IMR-90 (cell line): Measurements from ENCODE around the gene TNNT1. TPM values are rescaled to one million over a fixed set of nuclear protein-coding genes. Genes with fewer than 3 reads are reported as not detected.

ENCODE experiments used
- ATAC-seq: fragments of 200-7000 bp; cut with Tn5 transposase; 2 replicates; pipeline ENCODE4 v1.9.1; 2020; ENCODE audit warnings: low read depth, mild to moderate bottlenecking, moderate library complexity
- BruUV-seq: library from RNA; stranded (reverse); fragments of 400-500 nt; replicated peaks from 2 replicates; lab custom pipeline; 2021; lab: Mats Ljungman, UMichigan
- CTCF ChIA-PET: fragments of 300-600 bp; formaldehyde crosslinking; extraction: SDS; loops from one replicate; lab custom pipeline; 2021; ENCODE audit warnings: antibody characterized with exemption; lab: Yijun Ruan, JAX
- POLR2A ChIA-PET: fragments of 300-600 bp; sonication (Branson Sonifier 250); formaldehyde crosslinking; loops from one replicate; lab custom pipeline; 2022; ENCODE audit warnings: antibody characterized with exemption; ENCODE audit not compliant: unreplicated experiment; lab: Charles Lee
- DNase-seq: peaks from one replicate; pipeline ENCODE4 v3.0.0; 2013
- H2AFZ ChIP-seq: replicated peaks from 2 replicates; pipeline ENCODE3; 2013; ENCODE audit warnings: low read length, mild to moderate bottlenecking; ENCODE audit not compliant: poor library complexity
- H2AK5ac ChIP-seq: 2 replicates; pipeline ENCODE4 v1.6.1; 2013; ENCODE audit warnings: low read depth, low read length, inconsistent platforms
- H2AK9ac ChIP-seq: replicated peaks from 2 replicates; pipeline ENCODE3; 2013; ENCODE audit warnings: mild to moderate bottlenecking, low read depth, low read length, moderate library complexity; ENCODE audit not compliant: poor library complexity
- H2BK120ac ChIP-seq: 2 replicates; pipeline ENCODE4 v1.6.1; 2013; ENCODE audit warnings: low read depth, low read length, inconsistent platforms
- H2BK15ac ChIP-seq: 3 replicates; pipeline ENCODE4 v1.6.1; 2013; ENCODE audit warnings: low read depth, low read length, inconsistent platforms
- H2BK20ac ChIP-seq: 2 replicates; pipeline ENCODE4 v1.6.1; 2013; ENCODE audit warnings: low read depth, mild to moderate bottlenecking, inconsistent platforms, low read length, moderate library complexity
- H2BK5ac ChIP-seq: 2 replicates; pipeline ENCODE4 v1.6.1; 2013; ENCODE audit warnings: mild to moderate bottlenecking, low read depth, low read length, inconsistent platforms; ENCODE audit not compliant: poor library complexity, severe bottlenecking
- H3K14ac ChIP-seq: replicated peaks from 2 replicates; pipeline ENCODE4 v1.6.1; 2013; ENCODE audit warnings: low read depth, low read length, inconsistent platforms
- H3K18ac ChIP-seq: 2 replicates; pipeline ENCODE4 v1.6.1; 2013; ENCODE audit warnings: low read depth, low read length, control low read depth
- H3K23ac ChIP-seq: 2 replicates; pipeline ENCODE4 v1.6.1; 2013; ENCODE audit warnings: low read depth, low read length, inconsistent platforms
- H3K27ac ChIP-seq: 2 replicates; pipeline ENCODE4 v1.5.1; 2013; ENCODE audit warnings: mild to moderate bottlenecking, control low read depth, low read length; ENCODE audit not compliant: insufficient read depth
- H3K27me3 ChIP-seq: 2 replicates; pipeline ENCODE4 v1.6.1; 2013; ENCODE audit warnings: low read length; ENCODE audit not compliant: control insufficient read depth, insufficient read depth
- H3K36me3 ChIP-seq: 2 replicates; pipeline ENCODE4 v1.6.1; 2013; ENCODE audit warnings: low read length, mixed read lengths; ENCODE audit not compliant: control insufficient read depth, insufficient read depth
- H3K4ac ChIP-seq: 2 replicates; pipeline ENCODE4 v1.6.1; 2013; ENCODE audit warnings: low read depth, low read length, inconsistent platforms
- H3K4me1 ChIP-seq: 2 replicates; pipeline ENCODE4 v1.6.1; 2013; ENCODE audit warnings: low read length, mixed read lengths; ENCODE audit not compliant: control insufficient read depth, insufficient read depth
- H3K4me2 ChIP-seq: 2 replicates; pipeline ENCODE4 v1.6.1; 2013; ENCODE audit warnings: low read depth, mild to moderate bottlenecking, control low read depth, low read length, moderate library complexity
- H3K4me3 ChIP-seq: 2 replicates; pipeline ENCODE4 v1.5.1; 2013; ENCODE audit warnings: low read depth, mild to moderate bottlenecking, control low read depth, low read length, moderate library complexity; ENCODE audit not compliant: insufficient read depth
- H3K56ac ChIP-seq: 2 replicates; pipeline ENCODE4 v1.6.1; 2013; ENCODE audit warnings: low read length, inconsistent platforms; ENCODE audit not compliant: insufficient read depth; ENCODE audit errors: extremely low read depth
- H3K79me1 ChIP-seq, 2 experiments: 2 replicates each; pipeline ENCODE4 v1.6.1; 2013; ENCODE audit warnings: low read length in 2 of 2, inconsistent platforms in 1 of 2, low read depth in 1 of 2
- H3K9ac ChIP-seq: 2 replicates; pipeline ENCODE4 v1.6.1; 2013; ENCODE audit warnings: low read depth, low read length, control low read depth
- H3K9me1 ChIP-seq: 2 replicates; pipeline ENCODE4 v1.6.1; 2013; ENCODE audit warnings: low read length, inconsistent platforms; ENCODE audit not compliant: insufficient read depth
- H3K9me3 ChIP-seq: 2 replicates; pipeline ENCODE4 v1.6.1; 2013; ENCODE audit warnings: low read length; ENCODE audit not compliant: control insufficient read depth, insufficient read depth
- H4K20me1 ChIP-seq: 2 replicates; pipeline ENCODE4 v1.6.1; 2013; ENCODE audit warnings: low read length, inconsistent platforms; ENCODE audit not compliant: insufficient read depth
- H4K5ac ChIP-seq: 2 replicates; pipeline ENCODE4 v1.6.1; 2013; ENCODE audit warnings: mild to moderate bottlenecking, low read depth, low read length, control low read depth
- H4K8ac ChIP-seq, 2 experiments: 2 replicates each; pipeline ENCODE4 v1.6.1; 2013; ENCODE audit warnings: low read depth in 2 of 2, low read length in 2 of 2, control low read depth in 1 of 2, inconsistent platforms in 1 of 2
- H4K91ac ChIP-seq: 2 replicates; pipeline ENCODE4 v1.6.1; 2013; ENCODE audit warnings: low read depth, low read length, inconsistent platforms; ENCODE audit not compliant: insufficient read depth
- BHLHE40 ChIP-seq: fragments of 150-350 bp; IDR thresholded peaks from 2 replicates; pipeline ENCODE4 v1.6.1; 2016; ENCODE audit warnings: mild to moderate bottlenecking, low read depth, low read length
- CEBPB ChIP-seq: IDR thresholded peaks from 2 replicates; pipeline ENCODE4 v1.6.1; 2012; ENCODE audit warnings: low read depth, low read length, improper control_type of control experiment
- CHD1 ChIP-seq: IDR thresholded peaks from 2 replicates; pipeline ENCODE4 v1.6.1; 2012; ENCODE audit warnings: low read depth, low read length, improper control_type of control experiment
- ELK1 ChIP-seq: fragments of 150-350 bp; IDR thresholded peaks from 2 replicates; pipeline ENCODE4 v1.6.1; 2016; ENCODE audit warnings: low read depth, mild to moderate bottlenecking, low read length, moderate library complexity, borderline replicate concordance
- FOS ChIP-seq: fragments of 150-350 bp; IDR thresholded peaks from 2 replicates; pipeline ENCODE4 v1.6.1; 2016; ENCODE audit warnings: low read depth, low read length
- MAFK ChIP-seq: IDR thresholded peaks from 2 replicates; pipeline ENCODE4 v1.6.1; 2012; ENCODE audit warnings: low read depth, low read length, improper control_type of control experiment
- MAZ ChIP-seq: IDR thresholded peaks from 2 replicates; pipeline ENCODE4 v1.6.1; 2012; ENCODE audit warnings: low read depth, mild to moderate bottlenecking, low read length, improper control_type of control experiment, moderate library complexity, borderline replicate concordance
- MXI1 ChIP-seq: IDR thresholded peaks from 2 replicates; pipeline ENCODE4 v1.6.1; 2012; ENCODE audit warnings: low read depth, mild to moderate bottlenecking, low read length, moderate library complexity, borderline replicate concordance
- NFE2L2 ChIP-seq: fragments of 150-350 bp; IDR thresholded peaks from 2 replicates; pipeline ENCODE4 v1.6.1; 2016; ENCODE audit warnings: low read depth, mild to moderate bottlenecking, low read length
- POLR2A ChIP-seq: IDR thresholded peaks from 2 replicates; pipeline ENCODE4 v1.6.1; 2012; ENCODE audit warnings: mild to moderate bottlenecking, low read depth, low read length
- RAD21 ChIP-seq: IDR thresholded peaks from 2 replicates; pipeline ENCODE4 v1.6.1; 2012; ENCODE audit warnings: low read length, improper control_type of control experiment
- RCOR1 ChIP-seq: IDR thresholded peaks from 2 replicates; pipeline ENCODE4 v1.6.1; 2012; ENCODE audit warnings: mild to moderate bottlenecking, low read length, improper control_type of control experiment; ENCODE audit not compliant: insufficient replicate concordance
- RFX5 ChIP-seq: IDR thresholded peaks from 2 replicates; pipeline ENCODE4 v1.8.0; 2012; ENCODE audit warnings: low read depth, mild to moderate bottlenecking, low read length, moderate library complexity
- SMC3 ChIP-seq: fragments of 150-350 bp; IDR thresholded peaks from 2 replicates; pipeline ENCODE4 v1.6.1; 2016; ENCODE audit warnings: low read depth, mild to moderate bottlenecking, antibody characterized with exemption, low read length, moderate library complexity
- USF2 ChIP-seq: fragments of 150-350 bp; IDR thresholded peaks from 2 replicates; pipeline ENCODE4 v1.6.1; 2017; ENCODE audit warnings: mild to moderate bottlenecking, antibody characterized with exemption, low read length, low read depth
- WGBS, 2 experiments: methylation state at CpG; one replicate each; pipeline versions ENCODE4 v1.1.5 to v1.1.7; 2013; ENCODE audit warnings: missing lambda C conversion rate in 2 of 2; ENCODE audit not compliant: insufficient read length in 1 of 2; ENCODE audit errors: extremely low coverage in 2 of 2; 5-methylcytosine and 5-hydroxymethylcytosine counted together
- dilution Hi-C: fragments of 300-500 bp; cut with HindIII; formaldehyde crosslinking; loops from one replicate; pipeline ENCODE4 v1.14.3; 2018; ENCODE audit warnings: low sequenced_read_pairs; ENCODE audit not compliant: unreplicated experiment
- in situ Hi-C: fragments of 300-500 bp; cut with MboI; formaldehyde crosslinking; loops from 3 replicates; pipeline ENCODE4 v1.14.3; 2019; ENCODE audit warnings: low sequenced_read_pairs, inconsistent platforms, mixed read lengths
- intact Hi-C: fragments of 100-400 bp; cut with micrococcal nuclease; formaldehyde crosslinking; loops from 2 replicates; pipeline ENCODE4 v1.10.0; 2022
- polyA plus RNA-seq, 3 experiments: library from polyadenylated mRNA; depleted of rRNA; stranded (reverse); fragments of >200 nt; gene quantifications; 2 replicates each; pipeline ENCODE4 v1.2.3, GENCODE V29; 2012; ENCODE audit warnings: low replicate concordance in 1 of 3
- total RNA-seq: library from RNA; depleted of rRNA; stranded (reverse); fragments of >200 nt; gene quantifications from 2 replicates; pipeline ENCODE4 v1.2.3, GENCODE V29; 2012
- TF ChIP-seq, protein P1 (sequence below): conservative IDR thresholded peaks from 2 replicates; pipeline ENCODE4 v1.5.1; 2012; ENCODE audit warnings: mild to moderate bottlenecking, low read depth, low read length, improper control_type of control experiment

Gene TNNT1
- total and polyA plus RNA-seq, 2 of the 4 experiments (the other 2 are of a cell fraction) = 1.3 to 2.6 TPM

GRCh38 chr19:55188625-55189024, 39.6 kb upstream of the TNNT1 start:
- Histone ChIP-seq H4K5ac (no peak overlapping the region), H3K56ac (no peak overlapping the region), H3K23ac (no peak overlapping the region), H3K9ac (no peak overlapping the region), H3K4me2 (no peak overlapping the region), H2AK5ac (no peak overlapping the region), H3K4ac (no peak overlapping the region), H2BK5ac (no peak overlapping the region), H3K79me1 (no peaks in the 10 kb centered on the region), H2BK120ac (no peak overlapping the region), H2AFZ (no peak overlapping the region), H2AK9ac (no peak overlapping the region), H3K4me3 (no peak overlapping the region), H3K9me3 (no peaks in the 10 kb centered on the region), H4K8ac (no peak overlapping the region), H4K20me1 (no peaks in the 10 kb centered on the region), H3K27me3 (peaks cover 12% of the 10 kb centered on the region), H4K91ac (no peak overlapping the region), H3K36me3 (no peaks in the 10 kb centered on the region), H2BK15ac (no peak overlapping the region), H3K4me1 (no peaks in the 10 kb centered on the region), H2BK20ac (no peak overlapping the region), H3K14ac (no peak overlapping the region), H3K9me1 (peaks cover 3% of the 10 kb centered on the region; the same call in 1 of the 2 replicates), H3K27ac (no peak overlapping the region), H3K18ac (no peak overlapping the region)
- in situ Hi-C loops = no loop called here
- ATAC-seq = no peak
- CTCF ChIA-PET = no interaction called here
- no peak for DNase-seq
- intact Hi-C loops = no loop called here
- TF ChIP-seq POLR2A (no peak), RAD21 (no peak), MAFK (no peak), FOS (no peak), RCOR1 (no peak), SMC3 (no peak), ELK1 (no peak), RFX5 (no peak), MXI1 (no peak), USF2 (no peak), NFE2L2 (no peak), CHD1 (no peak), CEBPB (no peak), BHLHE40 (no peak), MAZ (no peak)
- TF ChIP-seq, protein P1, sequence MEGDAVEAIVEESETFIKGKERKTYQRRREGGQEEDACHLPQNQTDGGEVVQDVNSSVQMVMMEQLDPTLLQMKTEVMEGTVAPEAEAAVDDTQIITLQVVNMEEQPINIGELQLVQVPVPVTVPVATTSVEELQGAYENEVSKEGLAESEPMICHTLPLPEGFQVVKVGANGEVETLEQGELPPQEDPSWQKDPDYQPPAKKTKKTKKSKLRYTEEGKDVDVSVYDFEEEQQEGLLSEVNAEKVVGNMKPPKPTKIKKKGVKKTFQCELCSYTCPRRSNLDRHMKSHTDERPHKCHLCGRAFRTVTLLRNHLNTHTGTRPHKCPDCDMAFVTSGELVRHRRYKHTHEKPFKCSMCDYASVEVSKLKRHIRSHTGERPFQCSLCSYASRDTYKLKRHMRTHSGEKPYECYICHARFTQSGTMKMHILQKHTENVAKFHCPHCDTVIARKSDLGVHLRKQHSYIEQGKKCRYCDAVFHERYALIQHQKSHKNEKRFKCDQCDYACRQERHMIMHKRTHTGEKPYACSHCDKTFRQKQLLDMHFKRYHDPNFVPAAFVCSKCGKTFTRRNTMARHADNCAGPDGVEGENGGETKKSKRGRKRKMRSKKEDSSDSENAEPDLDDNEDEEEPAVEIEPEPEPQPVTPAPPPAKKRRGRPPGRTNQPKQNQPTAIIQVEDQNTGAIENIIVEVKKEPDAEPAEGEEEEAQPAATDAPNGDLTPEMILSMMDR = no peak
- no TSS peak for BruUV-seq
- 86% methylated on average over 7 of the region's 8 CpGs; no CpG with 5 or more reads in 1 of the 2 experiments for WGBS, 2 experiments
- dilution Hi-C loops = no loop called here
- POLR2A ChIA-PET = no interaction called here
